T follicular helper cell (primary cell): ENCODE data around the gene PCDH9.

Experiments used
- DNase-seq: peaks from one replicate; pipeline ENCODE4 v3.0.0-alpha.2; 2020; ENCODE audit warnings: low read depth

Gene PCDH9

GRCh38 chr13:66459143-66459542 lies 771.0 kb downstream of the PCDH9 start:
- DNase-seq: no peak

GRCh38 chr13:66446413-66446812 lies 783.7 kb downstream of the PCDH9 start:
- DNase-seq: no peak

GRCh38 chr13:66443926-66444325 lies 786.2 kb downstream of the PCDH9 start:
- DNase-seq: no peak

GRCh38 chr13:66440938-66441337 lies 789.2 kb downstream of the PCDH9 start:
- DNase-seq: no peak

GRCh38 chr13:66430728-66431127 lies 799.4 kb downstream of the PCDH9 start:
- DNase-seq: no peak

GRCh38 chr13:66430269-66430668 lies 799.9 kb downstream of the PCDH9 start:
- DNase-seq: no peak

- DNase-seq: no peak
These were observed 801.0 kb downstream of the PCDH9 start for GRCh38 chr13:66429156-66429555.

GRCh38 chr13:66427458-66427861 lies 802.7 kb downstream of the PCDH9 start:
- no peak for DNase-seq

GRCh38 chr13:66425741-66426140 lies 804.4 kb downstream of the PCDH9 start:
- DNase-seq: no peak

GRCh38 chr13:66424422-66424821 lies 805.7 kb downstream of the PCDH9 start:
- no peak for DNase-seq

GRCh38 chr13:66415444-66415843 lies 814.7 kb downstream of the PCDH9 start:
- DNase-seq: no peak

GRCh38 chr13:66414066-66414800 lies 815.9 kb downstream of the PCDH9 start:
- DNase-seq: no peak

- no peak for DNase-seq
These were observed 819.8 kb downstream of the PCDH9 start for GRCh38 chr13:66410314-66410713.

GRCh38 chr13:66409542-66409941 lies 820.6 kb downstream of the PCDH9 start:
- DNase-seq: no peak

GRCh38 chr13:66407128-66407527 lies 823.0 kb downstream of the PCDH9 start:
- DNase-seq: no peak

GRCh38 chr13:66405908-66406802 lies 824.0 kb downstream of the PCDH9 start:
- DNase-seq: no peak

GRCh38 chr13:66402546-66402945 lies 827.6 kb downstream of the PCDH9 start:
- DNase-seq: no peak

- no peak for DNase-seq
These were observed 828.1 kb downstream of the PCDH9 start for GRCh38 chr13:66402066-66402465.

- DNase-seq: no peak
These were observed 829.8 kb downstream of the PCDH9 start for GRCh38 chr13:66400292-66400691.

GRCh38 chr13:66399873-66400272 lies 830.3 kb downstream of the PCDH9 start:
- DNase-seq: no peak

- DNase-seq: no peak
These were observed 833.0 kb downstream of the PCDH9 start for GRCh38 chr13:66397133-66397532.

GRCh38 chr13:66391322-66391721 lies 838.8 kb downstream of the PCDH9 start:
- no peak for DNase-seq

- DNase-seq: no peak
These were observed 851.2 kb downstream of the PCDH9 start for GRCh38 chr13:66378894-66379293.
